GM12878 (cell line): ENCODE results near the gene SHLD1. TPM values are rescaled to one million over a fixed set of nuclear protein-coding genes. Genes with fewer than 3 reads are reported as not detected.
"Not testable (repeated sequence)": the region's sequence is repeated elsewhere in the genome, so short reads cannot be mapped to it uniquely, and the experiment has no call there.

Experiments
- ATAC-seq: fragments of 200-7000 bp; cut with Tn5 transposase; 3 replicates; pipeline ENCODE4 v1.9.1; 2020; ENCODE audit warnings: mild to moderate bottlenecking, moderate library complexity
- BruUV-seq: library from RNA; stranded (reverse); fragments of 400-500 nt; replicated peaks from 2 replicates; lab custom pipeline; 2021; lab: Mats Ljungman, UMichigan
- CTCF ChIA-PET: fragments of 300-600 bp; sonication (Branson Sonifier 250); formaldehyde crosslinking; extraction: SDS; loops from one replicate; lab custom pipeline; 2021; ENCODE audit warnings: inconsistent platforms; lab: Yijun Ruan, JAX
- POLR2A ChIA-PET: fragments of 350-600 bp; formaldehyde crosslinking; extraction: SDS; loops from one replicate; lab custom pipeline; 2021; ENCODE audit warnings: inconsistent platforms; lab: Charles Lee
- RAD21 ChIA-PET: fragments of 300-600 bp; sonication (Branson Sonifier 250); formaldehyde crosslinking; loops from one replicate; lab custom pipeline; 2023; ENCODE audit warnings: antibody characterized with exemption; ENCODE audit not compliant: unreplicated experiment; lab: Charles Lee
- SMC1A ChIA-PET: fragments of 300-600 bp; sonication (Branson Sonifier 250); formaldehyde crosslinking; loops from one replicate; lab custom pipeline; 2023; ENCODE audit not compliant: unreplicated experiment, uncharacterized antibody; lab: Charles Lee
- DNase-seq: peaks from one replicate; pipeline ENCODE4 v3.0.0-alpha.2; 2011; ENCODE audit warnings: low read depth, low spot score
- FAIRE-seq: peaks from 3 replicates; lab custom pipeline; 2011; peaks lifted over from hg19 to GRCh38; lab: Jason Lieb, UNC
- H2AFZ ChIP-seq: 2 replicates; pipeline ENCODE4 v1.6.0; 2011; ENCODE audit warnings: low read depth, low read length, control low read depth; ENCODE audit not compliant: control insufficient read depth
- H3K27ac ChIP-seq: 2 replicates; pipeline ENCODE4 v1.5.1; 2011; ENCODE audit warnings: control low read depth; ENCODE audit not compliant: control insufficient read depth, insufficient read depth
- H3K27me3 ChIP-seq, 2 experiments: replicated peaks in 1 of 2; 2 replicates each; pipeline versions ENCODE4 v1.6.0 to v1.6.1; 2011; ENCODE audit warnings: low read length in 1 of 2; ENCODE audit not compliant: control insufficient read depth in 2 of 2, insufficient read depth in 2 of 2
- H3K36me3 ChIP-seq, 2 experiments: 2 replicates each; pipeline ENCODE4 v1.5.1; 2011; ENCODE audit warnings: low read length in 1 of 2; ENCODE audit not compliant: control insufficient read depth in 2 of 2, insufficient read depth in 2 of 2
- H3K4me1 ChIP-seq: 2 replicates; pipeline ENCODE4 v1.6.1; 2011; ENCODE audit warnings: mild to moderate bottlenecking, low read length, moderate library complexity, mixed read lengths; ENCODE audit not compliant: control insufficient read depth, insufficient read depth
- H3K4me2 ChIP-seq: 2 replicates; pipeline ENCODE4 v1.6.0; 2011; ENCODE audit warnings: control low read depth; ENCODE audit not compliant: control insufficient read depth, insufficient read depth
- H3K4me3 ChIP-seq: fragments of 200-600 bp; sonication (generic); 2 replicates; pipeline ENCODE4 v1.5.1; 2016
- H3K79me2 ChIP-seq: 2 replicates; pipeline ENCODE4 v1.6.0; 2011; ENCODE audit warnings: low read length; ENCODE audit not compliant: control insufficient read depth, insufficient read depth
- H3K9ac ChIP-seq: 2 replicates; pipeline ENCODE4 v1.8.0; 2011; ENCODE audit warnings: low read length, control low read depth, mixed read lengths; ENCODE audit not compliant: control insufficient read depth, insufficient read depth
- H3K9me3 ChIP-seq: replicated peaks from 3 replicates; pipeline ENCODE4 v1.5.1; 2011; ENCODE audit warnings: mild to moderate bottlenecking, low read length; ENCODE audit not compliant: control insufficient read depth, insufficient read depth
- H4K20me1 ChIP-seq: 2 replicates; pipeline ENCODE4 v1.6.0; 2011; ENCODE audit not compliant: control insufficient read depth, insufficient read depth
- TCF7 ChIP-seq: IDR thresholded peaks from 2 replicates; pipeline ENCODE4 v1.6.1; 2014; ENCODE audit warnings: antibody characterized with exemption, borderline replicate concordance
- ZBTB40 ChIP-seq: fragments of 450-650 bp; IDR thresholded peaks from 2 replicates; pipeline ENCODE4 v1.6.1; 2016; ENCODE audit warnings: mild to moderate bottlenecking, moderate library complexity, borderline replicate concordance
- WGBS: methylation state at CpG from one replicate; pipeline ENCODE4 v1.1.6; 2016; ENCODE audit warnings: low lambda C conversion rate; ENCODE audit not compliant: insufficient replicate concordance, insufficient coverage; ENCODE audit errors: missing lambda C conversion rate; 5-methylcytosine and 5-hydroxymethylcytosine counted together
- in situ Hi-C: fragments of 300-500 bp; cut with MboI; formaldehyde crosslinking; loops from 9 replicates; pipeline ENCODE4 v1.14.3; 2018; ENCODE audit warnings: mixed read lengths
- intact Hi-C: fragments of 100-400 bp; cut with micrococcal nuclease; formaldehyde crosslinking; loops from one replicate; pipeline ENCODE4 v1.14.2; 2022; ENCODE audit not compliant: unreplicated experiment
- polyA plus RNA-seq, 11 experiments: library from polyadenylated mRNA; depleted of rRNA in 4 of 11; unstranded in 6 of 11; stranded (reverse) in 5 of 11; fragments of >200 nt; fragmentation: Nextera tagmentation in 4 of 11; fragmentation: Illumina TruSeq in 1 of 11; extraction: Ambion mirVana in 4 of 11; extraction: Trizol in 1 of 11; gene quantifications; 1 replicate in 1 of 11; 2 replicates in 10 of 11; pipeline versions ENCODE4 v1.2.1 to v1.2.3, GENCODE V29; 2011 to 2016; ENCODE audit warnings: inconsistent platforms in 2 of 11, missing spikeins in 2 of 11, low read depth in 1 of 11
- total RNA-seq, 4 experiments: library from RNA; depleted of rRNA in 3 of 4; stranded (reverse); fragments of >200 nt in 3 of 4; fragmentation: Illumina TruSeq in 1 of 4; extraction: Trizol in 1 of 4; gene quantifications; 2 replicates each; pipeline versions ENCODE4 v1.2.1 to v1.2.3, GENCODE V29; 2013 to 2021

Gene SHLD1
- total and polyA plus RNA-seq, 10 of the 15 experiments (the other 5 are each of a cell fraction or from before 2014, with no cell fraction given): 10.8 to 70.9 (median 25.4) TPM

DNA sequence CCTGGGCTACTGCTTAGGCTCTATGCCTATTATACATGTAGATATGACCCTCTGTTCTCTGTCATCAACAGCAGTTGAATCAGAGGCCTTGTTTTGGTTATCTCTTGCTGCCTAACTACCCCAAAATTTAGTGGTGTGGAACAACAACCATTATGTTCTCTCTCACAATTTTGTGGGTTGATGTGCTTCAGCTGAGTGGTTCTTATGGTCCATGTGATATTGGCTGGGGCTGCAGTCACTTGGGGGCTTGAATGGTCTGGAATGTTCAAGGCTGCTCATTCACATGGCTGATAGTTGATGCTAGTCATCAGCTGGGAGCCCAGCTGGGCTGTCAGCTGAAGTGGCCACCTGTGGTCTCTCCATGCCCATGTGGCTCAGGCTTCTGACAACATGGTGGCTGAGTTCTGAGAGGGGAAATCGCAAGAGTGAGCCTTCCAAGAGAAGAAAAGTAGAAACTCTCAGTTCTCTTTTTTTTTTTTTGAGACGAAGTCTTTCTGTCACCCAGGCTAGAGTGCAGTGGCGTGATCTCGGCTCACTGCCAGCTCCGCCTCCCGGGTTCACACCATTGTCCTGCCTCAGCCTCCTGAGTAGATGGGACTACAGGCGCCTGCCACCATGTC, 47.8 kb downstream of the SHLD1 start (continued):
- TF ChIP-seq ZBTB40 (no peak), TCF7 (0 out of 2 replicates have a peak, but pooled peaks have one; percentile 20)

- ChIA-PET SMC1A (interaction anchor here (0.6 to 1.0 kb wide), 2 partner anchors 13 to 149 kb away, joined by 3 read pairs; no protein-coding TSS in a partner anchor), CTCF (interaction anchor here (1.3 kb wide), 1 partner anchor 15 kb away, joined by 3 read pairs; no protein-coding TSS in a partner anchor)
- in situ Hi-C loops, DNase-seq, H2AFZ ChIP-seq, H3K36me3 ChIP-seq, BruUV-seq, H3K4me1 ChIP-seq, H3K27ac ChIP-seq, H3K9ac ChIP-seq, ATAC-seq, H3K79me2 ChIP-seq, POLR2A ChIA-PET, H4K20me1 ChIP-seq, RAD21 ChIA-PET, H3K27me3 ChIP-seq, H3K9me3 ChIP-seq, H3K4me2 ChIP-seq, H3K4me3 ChIP-seq, intact Hi-C loops, FAIRE-seq: not testable (repeated sequence)
- 90% methylated on average over 13 of the region's 13 CpGs for WGBS
Measured at GRCh38 chr20:5803754-5804303, 53.6 kb downstream of the SHLD1 start.
